Cerebellar cortex (tissue), 1 donor: Measurements from ENCODE around the gene UBE2G2.

ENCODE experiments used
- DNase-seq: peaks from one replicate; pipeline ENCODE4 v3.0.0-alpha.2; 2015; ENCODE audit warnings: low spot score

UBE2G2 gene

GRCh38 chr21:44724926-44725325, 76.7 kb downstream of the UBE2G2 start:
- no peak for DNase-seq

GRCh38 chr21:44724196-44724595, 77.4 kb downstream of the UBE2G2 start:
- no peak for DNase-seq

GRCh38 chr21:44723177-44724131, 78.2 kb downstream of the UBE2G2 start:
- DNase-seq = no peak

DNA sequence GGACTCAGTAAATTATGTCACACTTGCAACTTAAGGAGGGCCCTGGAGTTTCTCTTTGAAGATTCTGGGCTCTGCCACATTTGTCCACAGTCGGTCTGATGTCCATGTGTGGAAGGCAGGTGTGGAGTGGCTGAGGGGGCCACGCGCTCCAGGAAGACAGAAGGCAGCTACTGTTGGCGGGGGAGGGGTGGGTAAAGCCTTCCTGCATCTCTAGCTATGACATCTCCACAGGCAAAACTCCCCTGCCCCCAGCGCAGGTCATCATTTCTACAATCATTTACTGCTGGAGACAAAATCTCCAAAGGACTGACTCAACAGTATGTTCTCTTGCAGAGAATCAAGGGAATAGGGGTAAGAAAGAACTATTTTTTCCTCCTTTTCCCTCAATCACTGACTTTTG, 78.9 kb downstream of the UBE2G2 start:
- DNase-seq = no peak

DNA sequence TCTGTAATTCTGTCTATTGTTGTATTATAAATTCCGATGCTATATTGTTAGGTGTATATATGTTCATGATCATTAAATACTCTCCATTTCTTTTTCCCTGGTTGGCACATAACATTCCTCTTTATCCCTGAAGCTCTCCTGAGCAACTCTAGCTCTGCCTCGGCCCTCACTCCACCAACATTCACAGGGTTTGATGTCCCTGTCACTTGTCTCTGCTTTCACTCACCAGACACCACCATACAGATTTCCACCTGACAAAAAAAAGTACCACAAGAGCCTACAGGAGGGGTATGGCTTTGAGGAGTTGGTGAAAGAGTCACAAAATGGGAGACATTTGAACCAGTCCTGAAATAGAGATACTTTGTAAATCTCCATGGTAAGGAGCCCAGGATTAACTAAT, 81.5 kb downstream of the UBE2G2 start:
- no peak for DNase-seq
